ENCODE results near the gene CDH4. TPM values are rescaled to one million over a fixed set of nuclear protein-coding genes. Genes with fewer than 3 reads are reported as not detected.

Gene CDH4
- total and polyA plus RNA-seq, 2 of the 4 experiments (the other 2 are of a cell fraction) = 1.6 to 3.5 TPM

GRCh38 chr20:61303675-61304074 is 51.6 kb downstream of the CDH4 start:
- H3K79me1 ChIP-seq (ENCODE audit: low read depth in 1 of 2, low read length in 2 of 2) = peaks cover 4% of the 10 kb centered on the region in 2 experiments; a peak in 2 of 4 replicates
- H3K27me3 ChIP-seq (ENCODE audit: control insufficient read depth, insufficient read depth, low read length) = no peaks in the 10 kb centered on the region
- ATAC-seq (ENCODE audit: low read depth) = no peak
- no peaks in the 10 kb centered on the region for H3K36me3 ChIP-seq (ENCODE audit: control insufficient read depth, insufficient read depth, low read length)
- no TSS peak for BruUV-seq (replicated peaks)
- no peak overlapping the region for H2BK15ac ChIP-seq (ENCODE audit: low read depth, low read length)
- no peak for TF ChIP-seq CHD1 (IDR thresholded peaks at IDR 0.05; ENCODE audit: low read depth, low read length)
- no peak for TF ChIP-seq USF2 (IDR thresholded peaks at IDR 0.05; ENCODE audit: low read depth, low read length)
- no peak for TF ChIP-seq ELK1 (IDR thresholded peaks at IDR 0.05; ENCODE audit: borderline replicate concordance, low read depth, low read length)
- no peak for TF ChIP-seq BHLHE40 (IDR thresholded peaks at IDR 0.05; ENCODE audit: low read depth, low read length)
- no peak for TF ChIP-seq MAZ (IDR thresholded peaks at IDR 0.05; ENCODE audit: borderline replicate concordance, low read depth, low read length)
- 75% methylated on average over 3 of the region's 12 CpGs; no CpG with 5 or more reads in 1 of the 2 experiments for WGBS, 2 experiments (ENCODE audit: extremely low coverage in 2 of 2, insufficient read length in 1 of 2)
- no peak overlapping the region for H4K5ac ChIP-seq (ENCODE audit: low read depth, low read length)
- H3K27ac ChIP-seq (ENCODE audit: insufficient read depth, low read length) = no peak overlapping the region
- no peak overlapping the region for H2AK9ac ChIP-seq (replicated peaks; ENCODE audit: low read depth, low read length, poor library complexity)
- peaks cover 4% of the 10 kb centered on the region; the same call in 1 of the 2 replicates for H4K20me1 ChIP-seq (ENCODE audit: insufficient read depth, low read length)
- H3K56ac ChIP-seq (ENCODE audit: extremely low read depth, insufficient read depth, low read length) = no peak overlapping the region
- H3K9ac ChIP-seq (ENCODE audit: low read depth, low read length) = no peak overlapping the region
- no peak overlapping the region for H2AFZ ChIP-seq (replicated peaks; ENCODE audit: low read length, poor library complexity)
- no peak overlapping the region for H2BK120ac ChIP-seq (ENCODE audit: low read depth, low read length)
- H3K4ac ChIP-seq (ENCODE audit: low read depth, low read length) = no peak overlapping the region
- POLR2A ChIA-PET (ENCODE audit: unreplicated experiment) = no interaction called here
- H3K4me2 ChIP-seq (ENCODE audit: low read depth, low read length) = no peak overlapping the region
- CTCF ChIA-PET = interaction anchor here (0.8 kb wide), 1 partner anchor 105 kb away, joined by 3 read pairs; no protein-coding TSS in a partner anchor
- H3K14ac ChIP-seq (replicated peaks; ENCODE audit: low read depth, low read length) = no peak overlapping the region
- peaks cover 9% of the 10 kb centered on the region; the same call in 1 of the 2 replicates for H3K9me1 ChIP-seq (ENCODE audit: insufficient read depth, low read length)
- H2BK20ac ChIP-seq (ENCODE audit: low read depth, low read length) = no peak overlapping the region
- no peak overlapping the region for H4K8ac ChIP-seq (ENCODE audit: low read depth in 2 of 2, low read length in 2 of 2)
- dilution Hi-C loops (cut with HindIII; ENCODE audit: low sequenced_read_pairs, unreplicated experiment) (no loop called here), intact Hi-C loops (cut with micrococcal nuclease) (no loop called here), in situ Hi-C loops (cut with MboI; ENCODE audit: low sequenced_read_pairs) (no loop called here)
- H3K4me1 ChIP-seq (ENCODE audit: control insufficient read depth, insufficient read depth, low read length) = no peaks in the 10 kb centered on the region
- no peak for DNase-seq
- no peak overlapping the region for H4K91ac ChIP-seq (ENCODE audit: insufficient read depth, low read depth, low read length)
- H3K9me3 ChIP-seq (ENCODE audit: control insufficient read depth, insufficient read depth, low read length) = no peaks in the 10 kb centered on the region
- no peak overlapping the region for H3K4me3 ChIP-seq (ENCODE audit: insufficient read depth, low read depth, low read length)
- no peak overlapping the region for H2BK5ac ChIP-seq (ENCODE audit: low read depth, low read length, poor library complexity, severe bottlenecking)
- H3K18ac ChIP-seq (ENCODE audit: low read depth, low read length) = no peak overlapping the region
- no peak overlapping the region for H2AK5ac ChIP-seq (ENCODE audit: low read depth, low read length)
- no peak overlapping the region for H3K23ac ChIP-seq (ENCODE audit: low read depth, low read length)

Data from IMR-90 (cell line).